ENCODE data around the gene SYT5. TPM values are rescaled to one million over a fixed set of nuclear protein-coding genes. Genes with fewer than 3 reads are reported as not detected.

SYT5 gene
- total RNA-seq, 1 experiment from 2014 or later = 4.5 TPM

GRCh38 chr19:55228015-55228391, 47.9 kb upstream of the SYT5 start:
- peak; percentile 25 for DNase-seq
- Histone ChIP-seq H4K5ac (ENCODE audit: insufficient read length, low read depth, low read length) (no peak overlapping the region), H4K8ac (replicated peaks; ENCODE audit: insufficient read length, low read depth, low read length) (no peak overlapping the region), H2AK5ac (ENCODE audit: insufficient read length, low read length) (no peak overlapping the region), H4K20me1 (ENCODE audit: control insufficient read depth, insufficient read depth, insufficient read length) (no peaks in the 10 kb centered on the region), H3K79me2 (ENCODE audit: insufficient read depth, low read length) (no peaks in the 10 kb centered on the region), H3K9me3 (ENCODE audit: control insufficient read depth, low read depth, low read length) (no peaks in the 10 kb centered on the region), H2BK120ac (ENCODE audit: low read depth, low read length, poor library complexity, severe bottlenecking) (no peak overlapping the region), H3K4me2 (ENCODE audit: insufficient read depth, insufficient read length, low read length) (no peak overlapping the region), H2BK12ac (ENCODE audit: insufficient read length, low read depth, low read length) (no peak overlapping the region), H3K56ac (ENCODE audit: insufficient read length, low read depth, low read length) (no peak overlapping the region), H3T11ph (ENCODE audit: low read length) (no peak overlapping the region), H3K27me3 (ENCODE audit: insufficient read depth, low read length) (no peaks in the 10 kb centered on the region), H2BK5ac (ENCODE audit: insufficient read length, low read length) (no peak overlapping the region), H3K9ac (ENCODE audit: extremely low read depth, insufficient read length, low read length) (no peak overlapping the region), H2AFZ (ENCODE audit: low read length) (no peak overlapping the region), H4K91ac (ENCODE audit: insufficient read length, low read depth, low read length) (no peak overlapping the region), H3K27ac (ENCODE audit: insufficient read length, low read depth, low read length) (no peak overlapping the region), H3K4ac (ENCODE audit: low read depth, low read length) (no peak overlapping the region), H3K23me2 (ENCODE audit: insufficient read length, low read depth, low read length, poor library complexity, severe bottlenecking) (no peaks in the 10 kb centered on the region), H3K14ac (ENCODE audit: insufficient read depth, low read length) (no peak overlapping the region), H2BK20ac (ENCODE audit: low read depth, low read length, poor library complexity, severe bottlenecking) (no peak overlapping the region), H2BK15ac (ENCODE audit: low read depth, low read length) (no peak overlapping the region), H3K18ac (ENCODE audit: insufficient read length, low read depth, low read length) (no peak overlapping the region), H3K23ac (ENCODE audit: insufficient read length, low read depth, low read length) (no peak overlapping the region), H3K79me1 (ENCODE audit: insufficient read depth, low read depth, low read length, poor library complexity, severe bottlenecking) (no peaks in the 10 kb centered on the region), H3K4me1 (ENCODE audit: insufficient read depth, low read length) (no peaks in the 10 kb centered on the region)
- Mint-ChIP-seq H3K4me1 (peaks cover 0 to 6% of the 10 kb centered on the region in 2 experiments; a peak in 2 of 4 replicates), H3K36me3 (ENCODE audit: insufficient read depth in 1 of 3, low read depth in 3 of 3) (peaks cover 10 to 31% (median 28%) of the 10 kb centered on the region in 3 experiments; a peak in 6 of 7 replicates), H3K27ac (peak overlapping the region; percentile 50 to 90 (median 82); a peak in 4 of 7 replicates), H3K4me3 (no peak overlapping the region), H3K27me3 (ENCODE audit: low read depth) (no peaks in the 10 kb centered on the region; the same call in 1 of the 2 replicates), H3K9me3 (no peaks in the 10 kb centered on the region)
- WGBS (ENCODE audit: extremely low coverage, insufficient read length, low lambda C conversion rate) = no CpG with 5 or more reads among the region's 17 CpGs
- no peak for TF ChIP-seq CTCF (conservative IDR thresholded peaks at IDR 0.05)

Measured in H9 (cell line).